ENCODE data around the gene TJP3. TPM values are rescaled to one million over a fixed set of nuclear protein-coding genes. Genes with fewer than 3 reads are reported as not detected.
A peak's percentile ranks its signal among the peaks of the same experiment; 100 is the strongest.

Gene TJP3
- total and polyA plus RNA-seq, 4 donors = 18.4 to 57.8 (median 49.6) TPM

- 85% methylated on average over 17 of the region's 17 CpGs for WGBS, 2 donors
- ATAC-seq (ENCODE audit: insufficient read depth, low FRiP score) = no peak
- no peak overlapping the region for H3K9ac ChIP-seq (ENCODE audit: insufficient read depth in 1 of 2, low read length in 2 of 2)
- no peak for TF ChIP-seq CTCF (IDR thresholded peaks at IDR 0.05; ENCODE audit: control extremely low read depth, extremely low read depth)
- peaks cover 0 to 15% (median 0%) of the 10 kb centered on the region in 5 donors for H3K4me1 ChIP-seq (ENCODE audit: control insufficient read depth in 5 of 5, insufficient read depth in 5 of 5, low read length in 5 of 5)
- DNase-seq = peak; percentile 63 to 72 (median 68)
- no peak overlapping the region for H3K4me3 ChIP-seq
- H3K9me3 ChIP-seq (ENCODE audit: control insufficient read depth in 4 of 4, insufficient read depth in 3 of 4, low read length in 3 of 4) = peaks cover 0 to 6% (median under 1%) of the 10 kb centered on the region in 4 donors
- H3K27me3 ChIP-seq (ENCODE audit: control insufficient read depth in 3 of 3, insufficient read depth in 3 of 3, low read length in 2 of 3) = no peaks in the 10 kb centered on the region
- H3K27ac ChIP-seq (ENCODE audit: low read depth in 1 of 2, low read length in 1 of 2) = no peak overlapping the region
- H3K36me3 ChIP-seq (ENCODE audit: control insufficient read depth in 4 of 4, insufficient read depth in 4 of 4, low read length in 4 of 4) = peaks cover 0 to 16% (median 5%) of the 10 kb centered on the region in 4 donors
These were observed 25.3 kb upstream of the TJP3 start for GRCh38 chr19:3682741-3683404.

GRCh38 chr19:3683405-3684053 is 24.7 kb upstream of the TJP3 start:
- ATAC-seq (ENCODE audit: insufficient read depth, low FRiP score) = no peak
- no peaks in the 10 kb centered on the region for H3K27me3 ChIP-seq (ENCODE audit: control insufficient read depth in 3 of 3, insufficient read depth in 3 of 3, low read length in 2 of 3)
- H3K4me1 ChIP-seq (ENCODE audit: control insufficient read depth in 5 of 5, insufficient read depth in 5 of 5, low read length in 5 of 5) = peaks cover 0 to 20% (median 0%) of the 10 kb centered on the region in 5 donors
- H3K4me3 ChIP-seq = no peak overlapping the region
- peaks cover 0 to 6% (median under 1%) of the 10 kb centered on the region in 4 donors for H3K9me3 ChIP-seq (ENCODE audit: control insufficient read depth in 4 of 4, insufficient read depth in 3 of 4, low read length in 3 of 4)
- TF ChIP-seq CTCF (IDR thresholded peaks at IDR 0.05; ENCODE audit: control extremely low read depth, extremely low read depth) = no peak
- no peak overlapping the region for H3K9ac ChIP-seq (ENCODE audit: insufficient read depth in 1 of 2, low read length in 2 of 2)
- H3K36me3 ChIP-seq (ENCODE audit: control insufficient read depth in 4 of 4, insufficient read depth in 4 of 4, low read length in 4 of 4) = peaks cover 0 to 16% (median 5%) of the 10 kb centered on the region in 4 donors
- H3K27ac ChIP-seq (ENCODE audit: low read depth in 1 of 2, low read length in 1 of 2) = no peak overlapping the region
- WGBS, 2 donors = 53 to 68% methylated on average over 25 to 26 of the region's 26 CpGs
- DNase-seq = peak; percentile 22 to 72 (median 39)

GRCh38 chr19:3684054-3684816 is 23.9 kb upstream of the TJP3 start:
- TF ChIP-seq CTCF (IDR thresholded peaks at IDR 0.05; ENCODE audit: control extremely low read depth, extremely low read depth) = no peak
- peaks cover 0 to 16% (median 5%) of the 10 kb centered on the region in 4 donors for H3K36me3 ChIP-seq (ENCODE audit: control insufficient read depth in 4 of 4, insufficient read depth in 4 of 4, low read length in 4 of 4)
- H3K9me3 ChIP-seq (ENCODE audit: control insufficient read depth in 4 of 4, insufficient read depth in 3 of 4, low read length in 3 of 4) = peaks cover 0 to 6% (median under 1%) of the 10 kb centered on the region in 4 donors
- H3K27me3 ChIP-seq (ENCODE audit: control insufficient read depth in 3 of 3, insufficient read depth in 3 of 3, low read length in 2 of 3) = no peaks in the 10 kb centered on the region
- no peak overlapping the region for H3K4me3 ChIP-seq
- H3K9ac ChIP-seq (ENCODE audit: insufficient read depth in 1 of 2, low read length in 2 of 2) = no peak overlapping the region
- ATAC-seq (ENCODE audit: insufficient read depth, low FRiP score) (no peak), DNase-seq (no peak)
- peaks cover 0 to 21% (median 0%) of the 10 kb centered on the region in 5 donors for H3K4me1 ChIP-seq (ENCODE audit: control insufficient read depth in 5 of 5, insufficient read depth in 5 of 5, low read length in 5 of 5)
- H3K27ac ChIP-seq (ENCODE audit: low read depth in 1 of 2, low read length in 1 of 2) = no peak overlapping the region
- WGBS, 2 donors = 81 to 90% methylated on average over 23 of the region's 23 CpGs

Measured in lung (tissue), 12 donors.